Duodenal mucosa (tissue), 2 donors: Measurements from ENCODE around the gene MIA.
A peak's percentile ranks its signal among the peaks of the same experiment; 100 is the strongest.
"Not testable (repeated sequence)": the region's sequence is repeated elsewhere in the genome, so short reads cannot be mapped to it uniquely, and the experiment has no call there.

Experiments
- H3K27ac ChIP-seq: one replicate; pipeline ENCODE4 v1.7.0; 2013; ENCODE audit warnings: low read depth, low read length
- H3K27me3 ChIP-seq, 2 donors: one replicate each; pipeline ENCODE4 v1.7.0; 2013; ENCODE audit warnings: low read length in 2 of 2, control low read depth in 1 of 2; ENCODE audit not compliant: insufficient read depth in 2 of 2, control insufficient read depth in 1 of 2
- H3K36me3 ChIP-seq, 2 donors: one replicate each; pipeline ENCODE4 v1.7.0; 2013; ENCODE audit warnings: low read length in 2 of 2, control low read depth in 1 of 2; ENCODE audit not compliant: insufficient read depth in 2 of 2, control insufficient read depth in 1 of 2
- H3K4me1 ChIP-seq, 2 donors: one replicate each; pipeline ENCODE4 v1.7.0; 2013; ENCODE audit warnings: low read length in 2 of 2, control low read depth in 1 of 2; ENCODE audit not compliant: insufficient read depth in 2 of 2, control insufficient read depth in 1 of 2
- H3K4me3 ChIP-seq, 2 donors: one replicate each; pipeline ENCODE4 v1.7.0; 2013; ENCODE audit warnings: low read length in 2 of 2, low read depth in 1 of 2
- H3K9ac ChIP-seq, 2 donors: one replicate each; pipeline ENCODE4 v1.7.0; 2013; ENCODE audit warnings: low read length in 2 of 2, low read depth in 1 of 2
- H3K9me3 ChIP-seq, 2 donors: one replicate each; pipeline ENCODE4 v1.7.0; 2013; ENCODE audit warnings: low read length in 2 of 2, control low read depth in 1 of 2; ENCODE audit not compliant: control insufficient read depth in 1 of 2

Gene MIA

GRCh38 chr19:40774916-40775631 lies at the start of gene MIA:
Gene MIA (plus strand): TSS chr19:40775521. CDS start chr19:40775543, 22 bp downstream.
- Histone ChIP-seq H3K36me3 (no peaks in the 10 kb centered on the region), H3K9ac (no peak within 1 kb of the TSS), H3K27me3 (no peaks in the 10 kb centered on the region), H3K4me1 (peaks cover 12 to 15% of the 10 kb centered on the region in 2 donors), H3K27ac (no peak within 1 kb of the TSS), H3K9me3 (peaks cover 0 to 5% of the 10 kb centered on the region in 2 donors), H3K4me3 (no peak within 1 kb of the TSS)

DNA sequence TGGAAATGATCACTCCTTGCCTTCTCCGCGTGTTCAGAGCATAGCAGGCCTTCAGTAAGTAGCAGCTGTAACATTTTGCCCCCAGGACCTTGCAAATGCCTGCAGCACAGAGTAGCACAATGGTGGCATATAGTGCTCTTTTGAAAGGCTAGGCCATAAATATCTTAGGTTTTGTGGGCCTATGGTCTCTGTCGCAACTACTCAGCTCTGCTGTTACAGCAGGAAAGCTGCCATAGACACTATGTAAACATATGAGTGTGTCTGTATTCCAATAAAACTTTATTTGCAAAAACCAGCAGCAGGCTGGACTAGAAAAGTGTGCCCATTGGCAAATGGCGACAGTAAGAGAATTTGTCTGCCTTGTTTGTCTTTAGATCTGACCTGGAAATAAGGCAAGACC lies 49.0 kb upstream of the MIA start:
- H3K9me3 ChIP-seq = no peaks in the 10 kb centered on the region
- no peak overlapping the region for H3K27ac ChIP-seq
- no peaks in the 10 kb centered on the region for H3K27me3 ChIP-seq
- H3K4me3 ChIP-seq = no peak overlapping the region
- H3K36me3 ChIP-seq = peaks cover 20 to 62% of the 10 kb centered on the region in 2 donors
- H3K9ac ChIP-seq = no peak overlapping the region
- peaks cover 5 to 8% of the 10 kb centered on the region in 2 donors for H3K4me1 ChIP-seq

DNA sequence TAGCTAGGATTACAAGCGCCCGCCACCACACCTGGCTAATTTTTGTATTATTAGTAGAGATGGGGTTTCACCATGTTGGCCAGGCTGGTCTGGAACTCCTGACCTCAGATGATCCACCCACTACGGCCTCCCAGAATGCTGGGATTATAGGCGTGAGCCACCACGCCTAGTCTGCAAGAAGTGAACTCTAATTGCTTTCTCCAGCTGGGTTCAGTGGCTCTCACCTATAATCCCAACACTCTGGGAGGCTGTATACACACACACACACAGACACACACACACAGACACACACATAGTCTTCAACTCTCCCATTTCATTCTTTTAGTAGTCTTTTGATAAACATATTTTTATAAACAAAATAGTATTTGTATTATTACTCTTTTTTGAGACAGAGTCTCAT lies 45.3 kb upstream of the MIA start:
- not testable (repeated sequence) for H3K4me1 ChIP-seq, H3K27me3 ChIP-seq, H3K9ac ChIP-seq, H3K9me3 ChIP-seq, H3K4me3 ChIP-seq, H3K27ac ChIP-seq
- H3K36me3 ChIP-seq = peaks cover 34 to 78% of the 10 kb centered on the region in 2 donors

DNA sequence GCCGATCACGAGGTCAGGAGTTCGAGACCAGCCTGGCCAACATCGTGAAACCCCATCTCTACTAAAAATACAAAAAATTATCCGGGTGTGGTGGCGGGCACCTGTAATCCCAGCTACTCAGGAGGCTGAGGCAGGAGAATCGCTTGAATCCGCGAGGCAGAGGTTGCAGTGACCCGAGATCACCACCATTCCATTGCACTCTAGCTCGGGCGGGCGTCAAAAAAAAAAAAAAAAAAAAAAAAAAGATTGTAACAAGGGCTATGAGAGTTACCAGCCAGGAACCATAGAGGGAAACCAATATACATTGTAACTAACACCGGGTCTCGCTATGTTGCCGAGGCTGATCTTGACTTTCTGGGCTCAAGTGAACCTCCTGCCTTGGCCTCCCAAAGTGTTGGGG lies 43.0 kb upstream of the MIA start:
- Histone ChIP-seq H3K36me3 (peaks cover 32 to 79% of the 10 kb centered on the region in 2 donors), H3K4me1 (peaks cover 11 to 14% of the 10 kb centered on the region in 2 donors)
- not testable (repeated sequence) for H3K9me3 ChIP-seq, H3K9ac ChIP-seq, H3K27ac ChIP-seq, H3K27me3 ChIP-seq, H3K4me3 ChIP-seq

DNA sequence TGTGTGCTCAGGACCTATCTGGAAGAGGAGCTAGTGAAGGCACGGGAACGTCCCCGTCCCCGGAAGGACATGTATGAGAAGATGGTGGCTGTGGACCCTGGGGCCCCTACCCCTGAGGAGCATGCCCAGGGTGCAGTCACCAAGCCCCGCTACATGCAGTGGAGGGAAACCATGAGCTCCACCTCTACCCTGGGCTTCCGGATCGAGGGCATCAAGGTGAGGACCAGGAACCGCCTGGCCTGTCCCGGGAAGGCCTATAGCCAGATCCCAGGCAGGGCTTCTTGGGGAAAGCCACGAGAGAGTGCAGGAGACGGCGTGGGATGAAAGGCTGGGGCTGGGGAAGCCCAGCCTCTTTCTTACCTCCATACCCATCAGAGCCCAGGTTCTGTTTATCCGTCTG lies 42.2 kb upstream of the MIA start:
- Histone ChIP-seq H3K36me3 (peaks cover 35 to 75% of the 10 kb centered on the region in 2 donors), H3K27ac (no peak overlapping the region), H3K27me3 (no peaks in the 10 kb centered on the region), H3K9ac (no peak overlapping the region), H3K4me1 (peaks cover 11 to 14% of the 10 kb centered on the region in 2 donors), H3K4me3 (no peak overlapping the region), H3K9me3 (no peaks in the 10 kb centered on the region)

- H3K27me3 ChIP-seq = no peaks in the 10 kb centered on the region
- H3K9me3 ChIP-seq = no peaks in the 10 kb centered on the region
- H3K4me3 ChIP-seq = no peak overlapping the region
- peak overlapping the region; percentile 6 for H3K27ac ChIP-seq
- peaks cover 46 to 80% of the 10 kb centered on the region in 2 donors for H3K36me3 ChIP-seq
- H3K9ac ChIP-seq = no peak overlapping the region
- peaks cover 11 to 19% of the 10 kb centered on the region in 2 donors for H3K4me1 ChIP-seq
Measured at GRCh38 chr19:40735013-40735771, 40.1 kb upstream of the MIA start.

DNA sequence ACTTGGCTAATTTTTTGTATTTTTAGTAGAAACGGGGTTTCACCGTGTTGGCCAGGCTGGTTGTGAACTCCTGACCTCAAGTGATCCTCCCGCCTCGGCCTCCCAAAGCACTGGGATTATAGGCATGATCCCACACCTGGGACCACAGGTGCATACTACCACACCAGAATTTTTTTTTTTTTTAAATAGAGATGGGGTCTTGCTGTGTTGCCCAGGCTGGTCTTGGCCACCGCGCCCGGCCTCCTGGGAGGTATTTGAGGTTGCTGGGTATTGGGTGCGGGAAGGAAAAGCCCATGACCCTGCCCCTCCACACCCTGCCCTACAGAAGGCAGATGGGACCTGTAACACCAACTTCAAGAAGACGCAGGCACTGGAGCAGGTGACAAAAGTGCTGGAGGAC lies 38.7 kb upstream of the MIA start:
- Histone ChIP-seq H3K36me3 (peaks cover 45 to 73% of the 10 kb centered on the region in 2 donors), H3K9me3 (no peaks in the 10 kb centered on the region), H3K27me3 (no peaks in the 10 kb centered on the region), H3K4me1 (peaks cover 11 to 19% of the 10 kb centered on the region in 2 donors), H3K9ac (peak overlapping the region in 1 of 2 donors; percentile 25), H3K27ac (no peak overlapping the region), H3K4me3 (no peak overlapping the region)

GRCh38 chr19:40737102-40737644 lies 38.1 kb upstream of the MIA start:
- Histone ChIP-seq H3K4me1 (peaks cover 15 to 19% of the 10 kb centered on the region in 2 donors), H3K27me3 (no peaks in the 10 kb centered on the region), H3K4me3 (no peak overlapping the region), H3K9me3 (no peaks in the 10 kb centered on the region), H3K9ac (peak overlapping the region in 1 of 2 donors; percentile 25), H3K27ac (no peak overlapping the region), H3K36me3 (peaks cover 45 to 69% of the 10 kb centered on the region in 2 donors)

DNA sequence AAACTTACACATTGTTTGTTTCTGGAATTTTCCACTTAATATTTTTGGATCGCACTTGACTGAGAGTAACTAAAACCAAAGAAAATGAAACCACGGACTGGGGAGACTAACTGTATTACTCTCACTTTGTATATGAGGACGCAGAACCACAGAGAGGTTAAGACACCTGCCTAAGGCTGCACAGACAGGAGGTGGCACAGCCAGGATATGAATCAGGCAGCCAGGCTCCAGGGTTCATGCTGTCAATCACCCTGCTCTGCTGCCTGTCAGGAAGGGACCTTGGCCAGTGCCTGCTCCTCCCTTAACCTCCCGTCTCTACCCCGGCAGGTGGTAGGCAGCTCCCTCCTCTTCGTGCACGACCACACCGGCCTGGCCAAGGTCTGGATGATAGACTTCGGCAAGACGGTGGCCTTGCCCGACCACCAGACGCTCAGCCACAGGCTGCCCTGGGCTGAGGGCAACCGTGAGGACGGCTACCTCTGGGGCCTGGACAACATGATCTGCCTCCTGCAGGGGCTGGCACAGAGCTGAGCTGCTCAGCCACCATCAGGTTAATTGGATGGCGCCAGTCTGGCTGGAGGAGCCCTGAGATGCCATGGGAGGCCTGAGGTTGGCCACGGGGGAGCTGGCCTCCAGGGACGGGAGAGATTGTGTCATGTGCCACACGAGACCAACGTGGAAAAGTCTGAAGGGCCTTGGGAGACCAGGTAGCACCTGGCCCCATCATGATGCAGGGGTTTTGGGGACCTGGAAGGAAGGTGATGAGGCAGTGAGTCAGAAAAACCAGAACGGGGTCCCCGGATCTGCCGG lies 36.1 kb upstream of the MIA start:
- H3K27me3 ChIP-seq = no peaks in the 10 kb centered on the region
- H3K36me3 ChIP-seq = peaks cover 32 to 51% of the 10 kb centered on the region in 2 donors
- H3K4me1 ChIP-seq = peaks cover 19% of the 10 kb centered on the region in 2 donors
- H3K4me3 ChIP-seq = no peak overlapping the region
- no peaks in the 10 kb centered on the region for H3K9me3 ChIP-seq
- no peak overlapping the region for H3K27ac ChIP-seq
- H3K9ac ChIP-seq = peak overlapping the region in 1 of 2 donors; percentile 38
